Astrocyte of the spinal cord (primary cell): Measurements from ENCODE around the gene TSR1.

ENCODE experiments used
- DNase-seq: peaks from one replicate; pipeline ENCODE4 v3.0.0; 2011; ENCODE audit warnings: low read depth, low spot score
- H3K4me3 ChIP-seq: 2 replicates; pipeline ENCODE4 v1.5.1; 2011; ENCODE audit warnings: low read depth, mild to moderate bottlenecking, low read length, moderate library complexity
- in situ Hi-C: cut with HindIII; loops from 2 replicates; pipeline ENCODE4 v1.10.0; 2017; ENCODE audit warnings: low sequenced_read_pairs
- TF ChIP-seq, protein P1 (sequence below): IDR thresholded peaks from 2 replicates; pipeline ENCODE4 v1.5.1; 2012; ENCODE audit warnings: low read depth, mild to moderate bottlenecking, low read length, inconsistent platforms

TSR1 gene

DNA sequence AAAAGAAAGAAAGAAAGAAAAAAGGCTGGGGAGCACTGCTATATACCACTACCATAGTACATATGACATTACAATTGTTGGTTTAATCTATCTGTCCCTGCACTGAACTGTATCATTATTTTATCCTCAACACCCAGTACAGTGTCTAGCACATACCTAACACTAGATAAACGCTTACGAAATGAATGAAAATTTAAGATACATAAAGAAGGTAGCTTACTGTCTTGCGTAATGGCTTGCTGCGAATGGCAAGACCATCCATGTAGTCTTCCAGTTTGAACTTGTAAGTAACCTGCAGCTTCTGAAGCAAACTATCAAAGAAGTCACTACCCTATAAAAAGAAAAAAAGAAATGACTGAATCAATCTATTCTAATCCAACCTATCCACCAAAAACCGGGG, 39.2 kb downstream of the TSR1 start:
- DNase-seq: no peak
- in situ Hi-C loops: no loop called here
- TF ChIP-seq, protein P1, sequence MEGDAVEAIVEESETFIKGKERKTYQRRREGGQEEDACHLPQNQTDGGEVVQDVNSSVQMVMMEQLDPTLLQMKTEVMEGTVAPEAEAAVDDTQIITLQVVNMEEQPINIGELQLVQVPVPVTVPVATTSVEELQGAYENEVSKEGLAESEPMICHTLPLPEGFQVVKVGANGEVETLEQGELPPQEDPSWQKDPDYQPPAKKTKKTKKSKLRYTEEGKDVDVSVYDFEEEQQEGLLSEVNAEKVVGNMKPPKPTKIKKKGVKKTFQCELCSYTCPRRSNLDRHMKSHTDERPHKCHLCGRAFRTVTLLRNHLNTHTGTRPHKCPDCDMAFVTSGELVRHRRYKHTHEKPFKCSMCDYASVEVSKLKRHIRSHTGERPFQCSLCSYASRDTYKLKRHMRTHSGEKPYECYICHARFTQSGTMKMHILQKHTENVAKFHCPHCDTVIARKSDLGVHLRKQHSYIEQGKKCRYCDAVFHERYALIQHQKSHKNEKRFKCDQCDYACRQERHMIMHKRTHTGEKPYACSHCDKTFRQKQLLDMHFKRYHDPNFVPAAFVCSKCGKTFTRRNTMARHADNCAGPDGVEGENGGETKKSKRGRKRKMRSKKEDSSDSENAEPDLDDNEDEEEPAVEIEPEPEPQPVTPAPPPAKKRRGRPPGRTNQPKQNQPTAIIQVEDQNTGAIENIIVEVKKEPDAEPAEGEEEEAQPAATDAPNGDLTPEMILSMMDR: no peak

DNA sequence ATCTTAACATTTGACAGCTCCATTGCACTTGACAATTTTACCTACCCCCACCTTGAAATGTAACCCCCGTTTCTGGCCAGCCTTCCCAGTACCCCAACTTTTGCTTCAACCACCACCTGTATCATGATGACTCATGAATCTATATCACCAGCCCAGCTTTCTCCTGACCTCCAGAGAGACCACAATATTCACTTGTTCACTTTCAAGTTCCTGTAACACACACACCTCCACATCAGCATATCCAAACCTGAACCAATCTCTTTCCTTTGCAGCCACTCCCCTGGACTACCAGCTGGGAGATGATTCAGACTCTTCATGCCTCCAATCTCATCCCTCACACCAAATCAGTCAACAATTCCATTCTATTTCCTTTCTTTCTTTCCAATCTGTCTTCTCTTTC, 40.7 kb downstream of the TSR1 start:
- no peak for DNase-seq
- H3K4me3 ChIP-seq: no peak overlapping the region
- TF ChIP-seq, protein P1: no peak
- in situ Hi-C loops: no loop called here

More for the DNA sequence above, 39.2 kb downstream of the TSR1 start:
- H3K4me3 ChIP-seq: no peak overlapping the region

DNA sequence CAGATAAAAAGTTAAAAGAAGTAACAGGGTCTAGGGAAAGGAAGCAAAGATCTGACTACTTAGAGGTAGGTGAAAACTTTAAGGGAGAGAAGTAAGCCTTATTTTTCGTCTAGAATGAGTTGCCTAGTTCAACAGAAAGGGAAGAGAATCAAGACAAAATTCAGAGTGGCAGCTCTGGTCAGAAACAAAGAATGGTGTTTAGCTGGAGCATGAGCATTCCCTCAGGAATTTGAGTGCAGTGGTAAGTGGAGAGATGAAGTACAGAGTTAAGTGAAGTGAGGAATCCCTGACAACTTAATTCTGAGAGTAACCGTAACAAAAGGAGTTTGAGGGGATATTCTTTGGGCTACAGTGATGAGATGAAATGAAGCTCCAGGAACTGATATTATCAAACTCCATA, 44.2 kb downstream of the TSR1 start:
- DNase-seq: no peak
- TF ChIP-seq, protein P1: no peak
- no peak overlapping the region for H3K4me3 ChIP-seq
- in situ Hi-C loops: no loop called here

DNA sequence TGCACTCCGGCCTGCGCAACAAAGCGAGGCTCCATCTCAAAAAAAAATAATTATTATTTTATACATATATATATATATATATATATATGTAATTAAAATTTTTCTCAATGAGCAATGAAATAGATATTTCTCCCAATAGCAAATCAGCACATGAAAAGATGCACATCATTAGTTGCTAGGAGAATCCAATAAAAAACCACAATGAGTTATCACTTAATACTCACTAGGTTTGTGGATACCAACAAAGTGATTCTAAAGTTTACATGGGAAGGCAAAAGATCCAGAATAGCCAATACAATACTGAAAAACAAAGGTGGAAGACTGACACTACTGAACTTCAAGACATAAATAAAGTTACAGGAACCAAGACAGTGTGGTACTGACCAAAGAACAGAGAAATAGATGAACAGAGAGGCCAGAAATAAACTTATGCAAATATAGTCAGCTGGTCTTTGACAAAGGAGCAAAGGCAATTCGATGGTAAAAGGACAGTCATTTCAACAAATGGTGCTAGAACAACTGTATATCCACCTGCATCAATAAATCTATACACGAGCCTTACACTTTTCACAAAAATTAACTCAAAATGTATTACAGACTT, 46.3 kb downstream of the TSR1 start:
- no peak overlapping the region for H3K4me3 ChIP-seq
- TF ChIP-seq, protein P1: no peak
- in situ Hi-C loops: no loop called here
- DNase-seq: no peak

DNA sequence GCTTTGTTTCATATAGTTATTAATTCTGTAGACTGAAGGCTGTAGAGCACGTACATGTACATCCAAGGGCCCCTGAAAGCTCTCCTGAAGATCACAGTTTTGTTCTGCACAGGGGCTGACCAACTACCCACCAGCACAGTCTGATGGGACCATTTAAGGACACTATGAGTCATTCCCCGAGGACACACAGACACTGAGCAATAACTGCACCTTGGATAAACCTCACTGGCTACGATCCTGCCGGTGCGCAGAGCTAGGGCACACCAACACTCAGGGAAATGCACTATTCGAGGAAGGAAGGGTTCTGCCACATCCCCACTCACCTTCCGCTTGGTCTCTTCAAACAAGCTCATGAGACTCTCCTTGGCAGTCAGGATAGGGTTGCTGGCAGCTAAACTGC, 53.0 kb downstream of the TSR1 start:
- DNase-seq: no peak
- H3K4me3 ChIP-seq: no peak overlapping the region
- in situ Hi-C loops: no loop called here
- TF ChIP-seq, protein P1: no peak

DNA sequence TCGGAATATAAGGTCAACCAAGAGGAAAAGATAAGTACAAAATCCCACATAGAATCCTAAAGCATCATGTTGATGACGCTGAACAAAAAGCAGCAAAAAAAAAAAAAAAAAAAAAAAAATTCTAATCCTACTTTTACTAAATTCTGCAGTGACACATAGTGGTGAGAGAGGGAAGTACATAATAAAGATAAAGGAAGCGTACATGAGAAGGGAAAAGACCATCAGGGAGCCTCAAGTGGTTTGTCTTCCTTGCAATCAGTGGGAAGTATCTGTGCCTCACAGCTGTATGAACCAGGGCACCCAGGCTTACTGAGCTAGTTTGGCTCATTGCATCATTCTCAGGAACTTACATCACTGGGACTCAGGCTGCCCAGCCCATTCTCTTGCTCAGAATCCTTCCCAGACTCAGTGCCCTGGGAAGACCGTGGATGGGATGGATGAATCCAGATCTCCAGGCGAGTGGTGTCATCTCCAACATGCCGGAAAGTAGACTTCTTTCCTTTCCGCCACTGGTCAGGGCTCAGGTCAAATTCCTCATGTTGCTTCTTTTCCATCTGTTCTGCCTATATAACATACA, 53.9 kb downstream of the TSR1 start:
- in situ Hi-C loops: no loop called here
- no peak overlapping the region for H3K4me3 ChIP-seq
- peak; percentile 88 for DNase-seq
- TF ChIP-seq, protein P1: peak; percentile 48
